T-cell (primary cell): ENCODE data around the gene ADCY5. TPM values are rescaled to one million over a fixed set of nuclear protein-coding genes. Genes with fewer than 3 reads are reported as not detected.
A peak's percentile ranks its signal among the peaks of the same experiment; 100 is the strongest.

Source experiments
- ATAC-seq, 4 experiments: fragments of 200-7000 bp in 3 of 4; fragments of 150-1000 bp in 1 of 4; cut with Tn5 transposase; replicated peaks in 1 of 4; 1 replicate in 3 of 4; 2 replicates in 1 of 4; pipeline ENCODE4 v1.10.0; 2021; ENCODE audit warnings: moderate library complexity in 3 of 4, mild to moderate bottlenecking in 2 of 4, moderate number of reproducible peaks in 1 of 4
- CTCF ChIA-PET, 2 donors: fragments of 300-600 bp; sonication (Branson Sonifier 250); formaldehyde crosslinking; loops; one replicate each; lab custom pipeline; 2022; ENCODE audit warnings: antibody characterized with exemption in 2 of 2; lab: Charles Lee
- POLR2A ChIA-PET, 2 donors: fragments of 300-600 bp; sonication (Branson Sonifier 250); formaldehyde crosslinking; loops; one replicate each; lab custom pipeline; 2022; ENCODE audit warnings: antibody characterized with exemption in 2 of 2; lab: Charles Lee
- DNase-seq, 35 experiments: peaks; one replicate each; pipeline versions ENCODE4 v3.0.0 to v3.0.0-alpha.2; 2013 to 2023
- H3K27ac ChIP-seq: one replicate; pipeline ENCODE4 v1.5.1; 2013; ENCODE audit warnings: low read length
- H3K27me3 ChIP-seq, 2 experiments: replicated peaks in 1 of 2; 1 replicate in 1 of 2; 2 replicates in 1 of 2; pipeline versions ENCODE4 v1.6.1 to v1.7.0; 2013; ENCODE audit warnings: low read length in 1 of 2, mixed read lengths in 1 of 2; ENCODE audit not compliant: control insufficient read depth in 2 of 2, insufficient read depth in 2 of 2; ENCODE audit errors: extremely low read depth in 1 of 2
- H3K36me3 ChIP-seq, 2 donors: 1 replicate in 1 of 2; 2 replicates in 1 of 2; pipeline versions ENCODE4 v1.6.1 to v1.7.0; 2013; ENCODE audit warnings: low read length in 1 of 2; ENCODE audit not compliant: control insufficient read depth in 2 of 2, insufficient read depth in 1 of 2; ENCODE audit errors: extremely low read depth in 1 of 2
- H3K4me1 ChIP-seq, 2 experiments: 1 replicate in 1 of 2; 2 replicates in 1 of 2; pipeline versions ENCODE4 v1.6.1 to v1.7.0; 2013; ENCODE audit warnings: low read length in 2 of 2, mixed read lengths in 1 of 2; ENCODE audit not compliant: insufficient read depth in 2 of 2, control insufficient read depth in 1 of 2; ENCODE audit errors: extremely low read depth in 1 of 2
- H3K4me3 ChIP-seq, 2 donors: 1 replicate in 1 of 2; 2 replicates in 1 of 2; pipeline versions ENCODE4 v1.5.1 to v1.7.0; 2013; ENCODE audit warnings: mild to moderate bottlenecking in 2 of 2, low read length in 1 of 2, moderate library complexity in 1 of 2; ENCODE audit not compliant: control insufficient read depth in 1 of 2; ENCODE audit errors: extremely low read depth in 1 of 2
- H3K9me3 ChIP-seq: 2 replicates; pipeline ENCODE4 v1.7.0; 2013
- H3K27ac Mint-ChIP-seq, 2 donors: one replicate each; pipeline ENCODE4 v1.8.0; 2020 to 2021; ENCODE audit warnings: mild to moderate bottlenecking in 2 of 2, mixed read lengths in 2 of 2
- H3K27me3 Mint-ChIP-seq, 2 donors: one replicate each; pipeline ENCODE4 v1.8.0; 2021 to 2022; ENCODE audit warnings: mixed read lengths in 2 of 2
- H3K36me3 Mint-ChIP-seq: one replicate; pipeline ENCODE4 v1.8.0; 2021; ENCODE audit warnings: mixed read lengths
- H3K4me1 Mint-ChIP-seq, 3 donors: one replicate each; pipeline ENCODE4 v1.8.0; 2020 to 2022; ENCODE audit warnings: mixed read lengths in 3 of 3, mild to moderate bottlenecking in 1 of 3
- H3K4me3 Mint-ChIP-seq, 3 donors: one replicate each; pipeline ENCODE4 v1.8.0; 2020 to 2022; ENCODE audit warnings: mild to moderate bottlenecking in 3 of 3, mixed read lengths in 3 of 3, moderate library complexity in 3 of 3
- H3K9me3 Mint-ChIP-seq, 3 donors: one replicate each; pipeline ENCODE4 v1.8.0; 2020 to 2022; ENCODE audit warnings: mixed read lengths in 3 of 3
- WGBS: methylation state at CpG from one replicate; pipeline ENCODE4 v1.1.5; 2013; ENCODE audit warnings: missing lambda C conversion rate; ENCODE audit not compliant: insufficient coverage; 5-methylcytosine and 5-hydroxymethylcytosine counted together
- total RNA-seq, 35 experiments: library from RNA in 6 of 35; stranded (reverse) in 6 of 35; fragments of 120-200 nt in 1 of 35; gene quantifications; one replicate each; pipeline versions ENCODE4 v1.2.1 to v1.2.4 and lab custom pipeline; 2013 to 2026

Gene ADCY5
- total RNA-seq, 5 donors from 2014 or later (not counting 1 experiment from before 2014, with no cell fraction given): 0.23 TPM; not detected in 4

- Mint-ChIP-seq H3K9me3 (no peaks in the 10 kb centered on the region), H3K4me3 (no peak overlapping the region), H3K36me3 (no peaks in the 10 kb centered on the region), H3K27me3 (peaks cover 0 to 1% of the 10 kb centered on the region in 2 donors), H3K27ac (no peak overlapping the region), H3K4me1 (no peaks in the 10 kb centered on the region)
- 95% methylated on average over 6 of the region's 6 CpGs for WGBS
- H3K4me3 ChIP-seq: no peak overlapping the region
- H3K27ac ChIP-seq: no peak overlapping the region
- H3K27me3 ChIP-seq: peaks cover 0 to 8% of the 10 kb centered on the region in 2 experiments
- ChIA-PET POLR2A (no interaction called here), CTCF (no interaction called here)
- H3K36me3 ChIP-seq: no peaks in the 10 kb centered on the region
- H3K9me3 ChIP-seq: no peaks in the 10 kb centered on the region
- ATAC-seq: peak in 1 of 4 experiments; percentile 19
- H3K4me1 ChIP-seq: no peaks in the 10 kb centered on the region
- DNase-seq: no peak
These were observed 42.3 kb downstream of the ADCY5 start for GRCh38 chr3:123406598-123406997.

- Mint-ChIP-seq H3K4me1 (no peaks in the 10 kb centered on the region), H3K27me3 (peaks cover 0 to 1% of the 10 kb centered on the region in 2 donors), H3K9me3 (no peaks in the 10 kb centered on the region), H3K36me3 (no peaks in the 10 kb centered on the region), H3K4me3 (no peak overlapping the region), H3K27ac (no peak overlapping the region)
- POLR2A ChIA-PET: no interaction called here
- 82% methylated on average over 4 of the region's 8 CpGs for WGBS
- H3K27me3 ChIP-seq: peaks cover 0 to 10% of the 10 kb centered on the region in 2 experiments
- H3K4me3 ChIP-seq: no peak overlapping the region
- no peak overlapping the region for H3K27ac ChIP-seq
- no peaks in the 10 kb centered on the region for H3K4me1 ChIP-seq
- no peaks in the 10 kb centered on the region for H3K9me3 ChIP-seq
- ATAC-seq (no peak), DNase-seq (no peak)
- H3K36me3 ChIP-seq: no peaks in the 10 kb centered on the region
- CTCF ChIA-PET: no interaction called here
These were observed 42.9 kb downstream of the ADCY5 start for GRCh38 chr3:123405936-123406510.

- Histone ChIP-seq H3K9me3 (no peaks in the 10 kb centered on the region), H3K4me1 (no peaks in the 10 kb centered on the region), H3K36me3 (no peaks in the 10 kb centered on the region), H3K27me3 (peaks cover 0 to 10% of the 10 kb centered on the region in 2 experiments), H3K27ac (no peak overlapping the region), H3K4me3 (no peak overlapping the region)
- Mint-ChIP-seq H3K36me3 (no peaks in the 10 kb centered on the region), H3K27ac (no peak overlapping the region), H3K27me3 (peaks cover under 1 to 8% of the 10 kb centered on the region in 2 donors), H3K9me3 (no peaks in the 10 kb centered on the region), H3K4me3 (no peak overlapping the region), H3K4me1 (no peaks in the 10 kb centered on the region)
- 83% methylated on average over 11 of the region's 11 CpGs for WGBS
- CTCF ChIA-PET: no interaction called here
- POLR2A ChIA-PET: no interaction called here
- ATAC-seq (no peak), DNase-seq (no peak)
These were observed 43.9 kb downstream of the ADCY5 start for GRCh38 chr3:123405021-123405420.

- Histone ChIP-seq H3K4me3 (no peak overlapping the region), H3K9me3 (no peaks in the 10 kb centered on the region), H3K27me3 (peaks cover 0 to 10% of the 10 kb centered on the region in 2 experiments), H3K27ac (no peak overlapping the region), H3K4me1 (no peaks in the 10 kb centered on the region), H3K36me3 (no peaks in the 10 kb centered on the region)
- H3K27ac Mint-ChIP-seq: no peak overlapping the region
- no peaks in the 10 kb centered on the region for H3K4me1 Mint-ChIP-seq
- 100% methylated on average over 1 of the region's 3 CpGs for WGBS
- ChIA-PET POLR2A (no interaction called here), CTCF (no interaction called here)
- H3K36me3 Mint-ChIP-seq: no peaks in the 10 kb centered on the region
- no peak for DNase-seq
- no peaks in the 10 kb centered on the region for H3K9me3 Mint-ChIP-seq
- peaks cover 7 to 12% of the 10 kb centered on the region in 2 donors for H3K27me3 Mint-ChIP-seq
- no peak overlapping the region for H3K4me3 Mint-ChIP-seq
- ATAC-seq: no peak
These were observed 44.5 kb downstream of the ADCY5 start for GRCh38 chr3:123404391-123404790.

GRCh38 chr3:123401836-123402530 lies 46.9 kb downstream of the ADCY5 start:
- ChIA-PET CTCF (no interaction called here), POLR2A (no interaction called here)
- H3K4me1 Mint-ChIP-seq: no peaks in the 10 kb centered on the region
- no peaks in the 10 kb centered on the region for H3K36me3 ChIP-seq
- H3K27me3 ChIP-seq: peaks cover 4 to 18% of the 10 kb centered on the region in 2 experiments
- H3K4me3 Mint-ChIP-seq: no peak overlapping the region
- WGBS: 81% methylated on average over 7 of the region's 11 CpGs
- H3K4me3 ChIP-seq: no peak overlapping the region
- no peak for ATAC-seq
- no peaks in the 10 kb centered on the region for H3K36me3 Mint-ChIP-seq
- H3K27ac Mint-ChIP-seq: no peak overlapping the region
- no peaks in the 10 kb centered on the region for H3K4me1 ChIP-seq
- no peaks in the 10 kb centered on the region for H3K9me3 Mint-ChIP-seq
- no peak overlapping the region for H3K27ac ChIP-seq
- peaks cover 13 to 17% of the 10 kb centered on the region in 2 donors for H3K27me3 Mint-ChIP-seq
- DNase-seq: no peak
- H3K9me3 ChIP-seq: no peaks in the 10 kb centered on the region

- Mint-ChIP-seq H3K27ac (no peak overlapping the region), H3K4me3 (no peak overlapping the region), H3K4me1 (no peaks in the 10 kb centered on the region), H3K36me3 (no peaks in the 10 kb centered on the region), H3K9me3 (no peaks in the 10 kb centered on the region), H3K27me3 (peaks cover 24% of the 10 kb centered on the region in 2 donors)
- POLR2A ChIA-PET: no interaction called here
- no peak overlapping the region for H3K4me3 ChIP-seq
- CTCF ChIA-PET: no interaction called here
- ATAC-seq: no peak
- peaks cover 4 to 24% of the 10 kb centered on the region in 2 experiments for H3K27me3 ChIP-seq
- DNase-seq: no peak
- no peaks in the 10 kb centered on the region for H3K36me3 ChIP-seq
- WGBS: 80% methylated on average over 3 of the region's 3 CpGs
- H3K9me3 ChIP-seq: no peaks in the 10 kb centered on the region
- no peak overlapping the region for H3K27ac ChIP-seq
- no peaks in the 10 kb centered on the region for H3K4me1 ChIP-seq
These were observed 48.7 kb downstream of the ADCY5 start for GRCh38 chr3:123400169-123400568.
